ENCODE data around the gene TRPM1.

Gene TRPM1

GRCh38 chr15:31060429-31061140 is 40.9 kb downstream of the TRPM1 start:
- Histone ChIP-seq H3K4me3 (no peak overlapping the region), H3K27ac (no peak overlapping the region)

GRCh38 chr15:31058236-31058962 is 43.1 kb downstream of the TRPM1 start:
- no peak overlapping the region for H3K4me3 ChIP-seq
- no peak overlapping the region for H3K27ac ChIP-seq

- H3K27ac ChIP-seq, result no peak overlapping the region
- no peak overlapping the region for H3K4me3 ChIP-seq
Observed at GRCh38 chr15:31051496-31052080, 49.9 kb downstream of the TRPM1 start.

GRCh38 chr15:31050953-31051352 is 50.6 kb downstream of the TRPM1 start:
- no peak overlapping the region for H3K27ac ChIP-seq
- H3K4me3 ChIP-seq, result no peak overlapping the region

- no peak overlapping the region for H3K27ac ChIP-seq
Observed at GRCh38 chr15:31049682-31050615, 51.6 kb downstream of the TRPM1 start.

GRCh38 chr15:31049111-31049510 is 52.4 kb downstream of the TRPM1 start:
- Histone ChIP-seq H3K27ac (no peak overlapping the region), H3K4me3 (no peak overlapping the region)

More at GRCh38 chr15:31049682-31050615, 51.6 kb downstream of the TRPM1 start:
- H3K4me3 ChIP-seq, result no peak overlapping the region

- Histone ChIP-seq H3K4me3 (no peak overlapping the region), H3K27ac (no peak overlapping the region)
Observed at GRCh38 chr15:31047437-31047836, 54.1 kb downstream of the TRPM1 start.

- H3K4me3 ChIP-seq, result no peak overlapping the region
- no peak overlapping the region for H3K27ac ChIP-seq
Observed at GRCh38 chr15:31046759-31047359, 54.7 kb downstream of the TRPM1 start.

- H3K4me3 ChIP-seq, result no peak overlapping the region
- H3K27ac ChIP-seq, result no peak overlapping the region
Observed at GRCh38 chr15:31045606-31046005, 55.9 kb downstream of the TRPM1 start.

GRCh38 chr15:31042751-31043150 is 58.8 kb downstream of the TRPM1 start:
- H3K4me3 ChIP-seq, result no peak overlapping the region
- no peak overlapping the region for H3K27ac ChIP-seq

- H3K27ac ChIP-seq, result no peak overlapping the region
- H3K4me3 ChIP-seq, result no peak overlapping the region
Observed at GRCh38 chr15:31041610-31042009, 59.9 kb downstream of the TRPM1 start.

- Histone ChIP-seq H3K4me3 (no peak overlapping the region), H3K27ac (no peak overlapping the region)
Observed at GRCh38 chr15:31040611-31041010, 60.9 kb downstream of the TRPM1 start.

GRCh38 chr15:31039961-31040360 is 61.6 kb downstream of the TRPM1 start:
- no peak overlapping the region for H3K27ac ChIP-seq

GRCh38 chr15:31037731-31038477 is 63.6 kb downstream of the TRPM1 start:
- Histone ChIP-seq H3K4me3 (no peak overlapping the region), H3K27ac (no peak overlapping the region)

More at GRCh38 chr15:31039961-31040360, 61.6 kb downstream of the TRPM1 start:
- no peak overlapping the region for H3K4me3 ChIP-seq

GRCh38 chr15:31036783-31037182 is 64.7 kb downstream of the TRPM1 start:
- no peak overlapping the region for H3K27ac ChIP-seq
- H3K4me3 ChIP-seq, result no peak overlapping the region

GRCh38 chr15:31035610-31036009 is 65.9 kb downstream of the TRPM1 start:
- no peak overlapping the region for H3K27ac ChIP-seq
- H3K4me3 ChIP-seq, result no peak overlapping the region

GRCh38 chr15:31034152-31034551 is 67.4 kb downstream of the TRPM1 start:
- Histone ChIP-seq H3K4me3 (no peak overlapping the region), H3K27ac (no peak overlapping the region)

GRCh38 chr15:31032961-31033371 is 68.6 kb downstream of the TRPM1 start:
- Histone ChIP-seq H3K27ac (peak overlapping the region in 6 of 21 experiments; percentile 4 to 60 (median 20)), H3K4me3 (no peak overlapping the region)
